Activated CD4-positive, alpha-beta T cell treated with anti-CD3 and anti-CD28 coated beads for 36 hours (primary cell): ENCODE measurements around the gene BRD2. TPM values are rescaled to one million over a fixed set of nuclear protein-coding genes. Genes with fewer than 3 reads are reported as not detected.

Experiments used
- ATAC-seq: fragments of 200-7000 bp; cut with Tn5 transposase; one replicate; pipeline ENCODE4 v1.10.0; 2021; ENCODE audit warnings: mild to moderate bottlenecking, moderate library complexity
- CTCF ChIA-PET: fragments of 350-600 bp; sonication (Branson Sonifier 250); formaldehyde crosslinking; loops from one replicate; lab custom pipeline; 2021; ENCODE audit warnings: antibody characterized with exemption; lab: Charles Lee
- POLR2A ChIA-PET: fragments of 350-600 bp; sonication (Branson Sonifier 250); formaldehyde crosslinking; loops from one replicate; lab custom pipeline; 2021; ENCODE audit warnings: antibody characterized with exemption, inconsistent platforms; lab: Charles Lee
- DNase-seq: peaks from one replicate; pipeline ENCODE4 v3.0.0-alpha.2; 2020
- H3K27ac Mint-ChIP-seq: one replicate; pipeline ENCODE4 v1.8.0; 2021; ENCODE audit warnings: mixed read lengths
- H3K27me3 Mint-ChIP-seq: one replicate; pipeline ENCODE4 v1.8.0; 2021; ENCODE audit warnings: mixed read lengths
- H3K36me3 Mint-ChIP-seq: one replicate; pipeline ENCODE4 v1.8.0; 2021; ENCODE audit warnings: low read depth, mixed read lengths
- H3K4me1 Mint-ChIP-seq: one replicate; pipeline ENCODE4 v1.8.0; 2021; ENCODE audit warnings: mixed read lengths
- H3K4me3 Mint-ChIP-seq: one replicate; pipeline ENCODE4 v1.8.0; 2021; ENCODE audit warnings: mild to moderate bottlenecking, moderate library complexity, mixed read lengths
- H3K9me3 Mint-ChIP-seq: one replicate; pipeline ENCODE4 v1.8.0; 2021; ENCODE audit warnings: low read depth, mixed read lengths
- intact Hi-C, 2 experiments: fragments of 100-400 bp; cut with DNase I in 1 of 2; cut with micrococcal nuclease in 1 of 2; formaldehyde crosslinking; loops; one replicate each; pipeline versions ENCODE4 v1.14.2 to v1.15.1; 2022 to 2024; cut with DNase I, micrococcal nuclease
- total RNA-seq, 2 experiments: library from RNA; stranded (reverse); gene quantifications; one replicate each; pipeline ENCODE4 v1.2.3, GENCODE V29; 2021

The BRD2 gene
- total RNA-seq, 2 experiments from 2014 or later, result 230 to 338 TPM

GRCh38 chr6:32949113-32949512, 19.3 kb upstream of the BRD2 start:
- Mint-ChIP-seq H3K9me3 (peaks cover 4% of the 10 kb centered on the region), H3K27ac (no peak overlapping the region), H3K36me3 (no peaks in the 10 kb centered on the region), H3K27me3 (no peaks in the 10 kb centered on the region), H3K4me1 (peaks cover 58% of the 10 kb centered on the region), H3K4me3 (no peak overlapping the region)
- no peak for DNase-seq
- CTCF ChIA-PET, result interaction anchor here (1.6 kb wide), 1 partner anchor 17 kb away, joined by 5 read pairs; no protein-coding TSS in a partner anchor
- intact Hi-C loops, result no loop called here
- POLR2A ChIA-PET, result no interaction called here
- ATAC-seq, result no peak

DNA sequence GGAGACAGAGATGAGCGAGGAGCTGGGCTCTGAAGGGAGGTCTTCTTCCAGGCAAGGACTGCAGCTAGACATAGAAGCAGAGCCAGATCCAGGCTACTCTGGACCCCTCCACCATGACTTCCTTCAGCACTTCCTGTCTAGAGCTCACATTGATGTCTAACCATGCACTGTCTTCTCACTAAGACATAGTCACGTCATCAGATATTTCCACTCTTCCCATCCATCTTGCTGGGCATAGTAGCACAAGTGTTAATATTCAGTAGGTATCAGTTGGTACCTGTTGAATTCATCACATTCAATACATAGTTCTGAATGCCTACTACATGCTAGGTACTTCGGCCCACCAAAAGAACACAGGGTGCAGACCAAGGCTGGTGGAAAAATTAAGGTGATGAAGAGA, 18.4 kb upstream of the BRD2 start:
- no peaks in the 10 kb centered on the region for H3K27me3 Mint-ChIP-seq
- H3K9me3 Mint-ChIP-seq, result peaks cover 4% of the 10 kb centered on the region
- no peak overlapping the region for H3K4me3 Mint-ChIP-seq
- intact Hi-C loops, result no loop called here
- no peak overlapping the region for H3K27ac Mint-ChIP-seq
- peaks cover 57% of the 10 kb centered on the region for H3K4me1 Mint-ChIP-seq
- ChIA-PET POLR2A (interaction anchor here (0.6 to 1.7 kb wide), 2 partner anchors 22 to 72 kb away, joined by 8 to 10 read pairs; no protein-coding TSS in a partner anchor), CTCF (interaction anchor here (0.7 to 10.4 kb wide), 6 partner anchors 8 to 263 kb away, joined by 3 to 197 read pairs (median 10); partner anchors contain the start of gene BRD2)
- H3K36me3 Mint-ChIP-seq, result no peaks in the 10 kb centered on the region
- ATAC-seq, result no peak
- no peak for DNase-seq

DNA sequence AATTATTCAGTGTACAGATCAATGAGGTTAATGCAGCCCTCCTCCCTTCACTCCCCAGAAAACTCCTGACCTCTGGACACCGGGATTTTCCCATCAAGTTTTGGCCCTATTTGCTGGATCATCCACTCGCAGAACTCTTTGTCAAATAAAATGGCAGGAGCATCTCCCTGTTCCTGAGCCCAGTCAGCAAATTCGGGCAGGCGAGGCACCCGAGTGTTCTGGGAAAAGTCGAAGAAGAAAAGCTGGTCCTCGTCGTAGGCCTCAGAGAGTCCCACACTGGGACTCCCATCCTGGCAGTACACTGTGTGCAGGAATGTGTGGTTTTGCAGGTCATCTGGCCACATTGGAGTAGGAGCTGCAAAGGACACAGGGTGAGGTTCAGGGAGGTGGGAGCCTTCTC, 17.9 kb upstream of the BRD2 start:
- ChIA-PET POLR2A (interaction anchor here (0.6 to 1.7 kb wide), 3 partner anchors 22 to 73 kb away, joined by 3 to 10 read pairs (median 8); no protein-coding TSS in a partner anchor), CTCF (interaction anchor here (0.7 to 10.4 kb wide), 6 partner anchors 9 to 87 kb away, joined by 4 to 197 read pairs (median 10); partner anchors contain the start of gene BRD2)
- peaks cover 3% of the 10 kb centered on the region for H3K9me3 Mint-ChIP-seq

DNA sequence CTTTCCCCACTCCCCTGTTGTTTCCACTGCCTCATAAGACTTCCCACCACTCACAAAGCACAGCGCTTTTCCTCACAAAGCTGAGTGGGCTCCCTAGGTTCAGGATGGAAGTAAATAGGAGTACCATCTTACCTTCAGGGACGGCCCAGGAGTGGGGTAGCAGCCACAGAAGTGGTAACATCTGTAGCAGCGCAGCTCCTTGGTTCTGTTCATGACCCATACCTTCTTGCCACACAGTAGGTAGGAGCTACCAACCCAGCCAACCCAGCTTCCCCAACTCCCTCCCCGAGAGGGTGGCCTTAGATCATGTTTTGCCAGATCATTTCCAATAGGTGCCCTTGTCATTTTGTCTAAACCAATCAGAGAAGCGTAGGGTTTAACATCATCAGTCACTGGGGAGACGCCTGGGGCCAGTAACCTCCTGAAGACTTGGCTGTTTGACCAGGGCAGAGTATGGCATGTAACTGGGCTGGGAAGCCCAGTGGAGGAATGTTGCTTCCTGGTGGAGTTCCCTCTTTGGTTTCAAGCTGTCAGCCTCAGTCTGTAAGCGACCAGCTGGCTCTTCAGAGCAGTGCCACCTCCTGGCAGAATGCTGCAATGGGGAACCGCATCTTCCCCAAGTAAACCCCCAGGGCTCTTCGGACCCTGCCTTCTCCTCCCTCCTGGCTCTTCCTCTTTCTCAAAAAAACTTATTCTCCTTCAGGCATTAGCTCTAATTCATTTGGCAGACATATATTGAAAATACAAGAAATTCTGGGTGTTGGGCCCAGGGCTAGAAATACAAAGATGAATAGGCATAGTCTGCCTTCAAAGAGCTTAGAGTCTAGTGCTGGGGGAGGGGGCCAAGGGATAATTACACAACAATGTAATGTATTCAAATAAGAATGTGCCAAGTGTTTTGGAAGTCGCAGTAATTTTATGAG, 15.3 kb upstream of the BRD2 start, which contains the start of gene HLA-DMA:
HLA-DMA (minus strand) TSS at position 281 of the 923 bp plus-strand sequence; CDS start at position 220, 61 bp downstream.
- Mint-ChIP-seq H3K27me3 (no peaks in the 10 kb centered on the region), H3K4me1 (peaks cover 56% of the 10 kb centered on the region), H3K4me3 (peak within 1 kb of the TSS; percentile 68), H3K36me3 (no peaks in the 10 kb centered on the region), H3K9me3 (no peaks in the 10 kb centered on the region), H3K27ac (peak within 1 kb of the TSS; percentile 76)
- intact Hi-C loops, result loop anchor here (1.0 to 2.0 kb wide), 8 partner anchors 12 to 68 kb away; partner anchors contain the start of genes BRD2 (in 1 of the 2) and HLA-DMB (in 1 of the 2)
- POLR2A ChIA-PET, result interaction anchor here (0.8 to 4.2 kb wide), 4 partner anchors 19 to 76 kb away, joined by 3 to 83 read pairs (median 5); no protein-coding TSS in a partner anchor
- ATAC-seq, result peak; percentile 97
- CTCF ChIA-PET, result interaction anchor here (0.6 to 10.4 kb wide), 49 partner anchors 10 to 1100 kb away, joined by 3 to 197 read pairs (median 4); partner anchors contain the start of genes BRD2, HLA-DMB, PSMB9 and TAP1
- DNase-seq, result peak; percentile 81

More for the DNA sequence above, 17.9 kb upstream of the BRD2 start:
- DNase-seq (no peak), ATAC-seq (no peak)
- H3K4me3 Mint-ChIP-seq, result no peak overlapping the region
- peaks cover 57% of the 10 kb centered on the region for H3K4me1 Mint-ChIP-seq
- no peaks in the 10 kb centered on the region for H3K36me3 Mint-ChIP-seq
- H3K27ac Mint-ChIP-seq, result no peak overlapping the region
- no peaks in the 10 kb centered on the region for H3K27me3 Mint-ChIP-seq
- intact Hi-C loops, result no loop called here

- H3K4me3 Mint-ChIP-seq, result no peak overlapping the region
- no peaks in the 10 kb centered on the region for H3K36me3 Mint-ChIP-seq
- no peaks in the 10 kb centered on the region for H3K9me3 Mint-ChIP-seq
- DNase-seq (no peak), ATAC-seq (no peak)
- ChIA-PET POLR2A (interaction anchor here (0.8 to 4.2 kb wide), 4 partner anchors 19 to 77 kb away, joined by 3 to 83 read pairs (median 8); no protein-coding TSS in a partner anchor), CTCF (interaction anchor here (0.6 to 10.4 kb wide), 33 partner anchors 9 to 357 kb away, joined by 3 to 197 read pairs (median 7); partner anchors contain the start of genes BRD2, HLA-DMB, PSMB9 and TAP1)
- intact Hi-C loops, result loop anchor here (1.0 to 2.0 kb wide), 8 partner anchors 12 to 69 kb away; partner anchors contain the start of genes BRD2 (in 1 of the 2) and HLA-DMB (in 1 of the 2)
- H3K27ac Mint-ChIP-seq, result no peak overlapping the region
- H3K4me1 Mint-ChIP-seq, result peaks cover 50% of the 10 kb centered on the region
- no peaks in the 10 kb centered on the region for H3K27me3 Mint-ChIP-seq
These were observed 14.6 kb upstream of the BRD2 start for GRCh38 chr6:32953775-32954174.

GRCh38 chr6:32954267-32954666, 14.1 kb upstream of the BRD2 start:
- Mint-ChIP-seq H3K9me3 (no peaks in the 10 kb centered on the region), H3K27me3 (no peaks in the 10 kb centered on the region), H3K27ac (no peak overlapping the region), H3K4me1 (peaks cover 46% of the 10 kb centered on the region), H3K36me3 (no peaks in the 10 kb centered on the region), H3K4me3 (no peak overlapping the region)
- DNase-seq (no peak), ATAC-seq (no peak)
- intact Hi-C loops, result no loop called here
- CTCF ChIA-PET, result interaction anchor here (0.6 to 10.4 kb wide), 25 partner anchors 9 to 267 kb away, joined by 3 to 197 read pairs (median 8); partner anchors contain the start of genes BRD2, HLA-DMB, PSMB9 and TAP1
- POLR2A ChIA-PET, result interaction anchor here (0.6 to 4.2 kb wide), 4 partner anchors 13 to 56 kb away, joined by 3 to 83 read pairs (median 13); no protein-coding TSS in a partner anchor

DNA sequence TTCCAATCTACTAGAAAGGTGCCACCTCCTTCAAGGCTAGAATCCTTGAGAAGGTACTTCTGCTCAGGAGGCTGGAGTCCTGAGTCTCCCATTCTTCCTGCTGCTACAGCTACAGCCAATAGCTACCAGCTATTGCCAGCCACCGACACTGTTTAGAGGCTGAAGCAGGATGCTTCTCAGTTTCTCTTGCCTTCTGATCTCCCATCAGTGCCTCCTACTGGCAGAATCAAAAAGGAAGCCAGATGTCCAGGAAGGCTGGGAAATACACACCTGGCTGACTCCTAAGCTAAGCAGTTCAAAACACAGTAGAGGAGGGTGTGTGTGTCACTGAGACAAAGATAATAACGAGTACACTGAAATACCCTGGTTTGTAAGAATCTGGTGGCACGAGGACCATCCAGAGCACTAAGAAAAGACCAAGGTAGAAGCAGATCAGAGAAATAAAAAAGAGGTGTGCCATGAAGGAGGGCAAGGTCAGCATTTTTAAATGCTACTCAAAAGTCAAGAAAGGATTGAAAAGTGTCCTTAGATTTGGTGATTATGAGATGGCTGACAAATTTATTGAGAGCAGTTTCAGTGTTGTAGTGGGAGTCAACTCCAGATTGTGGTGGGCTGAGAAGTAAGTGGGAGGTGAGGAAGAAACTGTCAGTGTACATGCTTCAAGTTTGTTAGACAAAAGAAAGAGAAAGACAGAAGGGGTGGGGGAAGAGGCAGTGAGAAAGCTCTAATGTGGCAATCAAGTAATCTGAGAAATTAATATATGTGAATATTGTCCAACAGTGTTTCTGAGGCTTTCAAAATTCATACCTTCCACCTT, 13.2 kb upstream of the BRD2 start:
- peak; percentile 31 for ATAC-seq
- POLR2A ChIA-PET, result interaction anchor here (0.6 to 4.2 kb wide), 5 partner anchors 14 to 55 kb away, joined by 3 to 83 read pairs (median 8); no protein-coding TSS in a partner anchor
- H3K9me3 Mint-ChIP-seq, result no peaks in the 10 kb centered on the region
- H3K27ac Mint-ChIP-seq, result peak overlapping the region; percentile 7
- DNase-seq, result peak; percentile 55
- H3K27me3 Mint-ChIP-seq, result no peaks in the 10 kb centered on the region
- peaks cover 41% of the 10 kb centered on the region for H3K4me1 Mint-ChIP-seq
- intact Hi-C loops, result no loop called here
- H3K36me3 Mint-ChIP-seq, result no peaks in the 10 kb centered on the region
- CTCF ChIA-PET, result interaction anchor here (0.6 to 10.4 kb wide), 20 partner anchors 8 to 268 kb away, joined by 3 to 197 read pairs (median 10); partner anchors contain the start of genes BRD2, HLA-DMB, PSMB9 and TAP1
- H3K4me3 Mint-ChIP-seq, result no peak overlapping the region

DNA sequence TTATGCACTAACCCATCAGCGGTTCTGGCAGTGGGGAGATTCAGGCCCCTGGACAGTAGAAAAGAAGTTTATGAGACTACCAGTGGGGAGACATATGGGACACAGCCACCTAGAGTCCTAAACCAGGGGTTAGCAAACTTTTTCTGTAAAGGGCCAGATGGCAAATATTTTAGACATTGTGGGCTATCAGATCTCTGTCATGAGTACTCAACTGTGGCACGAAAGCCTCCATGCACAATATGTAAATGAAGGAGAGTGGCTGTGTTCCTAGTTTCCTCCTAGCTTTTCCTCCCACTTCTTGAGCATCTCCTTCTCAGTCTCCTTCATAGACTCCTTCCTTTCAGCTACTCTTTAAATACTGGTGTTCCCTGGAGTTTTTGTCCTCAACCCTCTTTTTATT, 12.2 kb upstream of the BRD2 start:
- ATAC-seq (no peak), DNase-seq (no peak)
- no peaks in the 10 kb centered on the region for H3K36me3 Mint-ChIP-seq
- intact Hi-C loops, result no loop called here
- no peak overlapping the region for H3K27ac Mint-ChIP-seq
- no peaks in the 10 kb centered on the region for H3K9me3 Mint-ChIP-seq
- H3K27me3 Mint-ChIP-seq, result no peaks in the 10 kb centered on the region
- POLR2A ChIA-PET, result interaction anchor here (0.6 to 4.2 kb wide), 3 partner anchors 8 to 111 kb away, joined by 3 to 83 read pairs (median 6); no protein-coding TSS in a partner anchor
- CTCF ChIA-PET, result interaction anchor here (0.6 to 10.4 kb wide), 10 partner anchors 9 to 168 kb away, joined by 3 to 197 read pairs (median 4); partner anchors contain the start of genes BRD2, HLA-DMB and TAP1
- no peak overlapping the region for H3K4me3 Mint-ChIP-seq
- peaks cover 41% of the 10 kb centered on the region for H3K4me1 Mint-ChIP-seq

- no peak for ATAC-seq
- CTCF ChIA-PET, result interaction anchor here (1.4 kb wide), 1 partner anchor 13 kb away, joined by 3 read pairs; no protein-coding TSS in a partner anchor
- POLR2A ChIA-PET, result no interaction called here
These were observed 7.8 kb upstream of the BRD2 start for GRCh38 chr6:32960563-32960962.

More at GRCh38 chr6:32960563-32960962, 7.8 kb upstream of the BRD2 start:
- intact Hi-C loops, result no loop called here
- Mint-ChIP-seq H3K4me3 (no peak overlapping the region), H3K27me3 (no peaks in the 10 kb centered on the region), H3K27ac (no peak overlapping the region), H3K36me3 (peaks cover 7% of the 10 kb centered on the region), H3K4me1 (peaks cover 37% of the 10 kb centered on the region), H3K9me3 (no peaks in the 10 kb centered on the region)
- DNase-seq, result no peak
